AG09319 (cell line): ENCODE results near the gene TOR1AIP1.
A peak's percentile ranks its signal among the peaks of the same experiment; 100 is the strongest.

ENCODE experiments used
- DNase-seq: peaks from one replicate; pipeline ENCODE4 v3.0.0-alpha.2; 2010; ENCODE audit warnings: low read depth; ENCODE audit errors: extremely low read depth
- CTCF ChIP-seq: IDR thresholded peaks from 2 replicates; pipeline ENCODE4 v1.5.1; 2011; ENCODE audit warnings: low read depth, mild to moderate bottlenecking, inconsistent platforms, low read length, moderate library complexity

Gene TOR1AIP1

GRCh38 chr1:179872558-179872957 lies 9.5 kb upstream of the TOR1AIP1 start:
- no peak for TF ChIP-seq CTCF

GRCh38 chr1:179873438-179873851 lies 8.6 kb upstream of the TOR1AIP1 start:
- DNase-seq = no peak
- TF ChIP-seq CTCF = no peak

More at GRCh38 chr1:179872558-179872957, 9.5 kb upstream of the TOR1AIP1 start:
- no peak for DNase-seq

GRCh38 chr1:179875596-179876299 lies 6.3 kb upstream of the TOR1AIP1 start:
- no peak for TF ChIP-seq CTCF
- no peak for DNase-seq

- no peak for TF ChIP-seq CTCF
These were observed 5.8 kb upstream of the TOR1AIP1 start for GRCh38 chr1:179876300-179876715.

GRCh38 chr1:179877586-179878265 lies 4.4 kb upstream of the TOR1AIP1 start, which contains the start of gene TOR1AIP2:
Gene TOR1AIP2 (minus strand): TSS chr1:179877803. CDS start chr1:179852665, 25,138 bp downstream.
- peak; percentile 44 for DNase-seq
- TF ChIP-seq CTCF = no peak

More at GRCh38 chr1:179876300-179876715, 5.8 kb upstream of the TOR1AIP1 start:
- peak; percentile 15 for DNase-seq

- no peak for DNase-seq
- TF ChIP-seq CTCF = no peak
These were observed 2.3 kb upstream of the TOR1AIP1 start for GRCh38 chr1:179879797-179880196.

GRCh38 chr1:179881642-179882252 lies 338 bp upstream of the TOR1AIP1 start:
- TF ChIP-seq CTCF = no peak
- DNase-seq = peak; percentile 93
